Mesendoderm (in vitro differentiated cells): ENCODE results near the gene SLC5A10.
A peak's percentile ranks its signal among the peaks of the same experiment; 100 is the strongest.

Experiments used
- DNase-seq: peaks from one replicate; pipeline ENCODE4 v3.0.0; 2013
- H2AK5ac ChIP-seq: 2 replicates; pipeline ENCODE4 v1.6.1; 2013; ENCODE audit warnings: low read length, inconsistent platforms
- H2BK120ac ChIP-seq: 2 replicates; pipeline ENCODE4 v1.6.1; 2013; ENCODE audit warnings: low read depth, mild to moderate bottlenecking, low read length, moderate library complexity, mixed read lengths
- H2BK15ac ChIP-seq: replicated peaks from 2 replicates; pipeline ENCODE4 v1.6.1; 2013; ENCODE audit warnings: low read depth, mild to moderate bottlenecking, moderate library complexity
- H2BK5ac ChIP-seq: 2 replicates; pipeline ENCODE4 v1.6.1; 2013; ENCODE audit warnings: low read length, inconsistent platforms
- H3K18ac ChIP-seq: 2 replicates; pipeline ENCODE4 v1.6.1; 2013; ENCODE audit warnings: mild to moderate bottlenecking, low read length, mixed read lengths
- H3K23ac ChIP-seq: one replicate; pipeline ENCODE4 v1.6.1; 2013; ENCODE audit warnings: low read length
- H3K27ac ChIP-seq: 2 replicates; pipeline ENCODE4 v1.5.1; 2013; ENCODE audit warnings: low read depth, mild to moderate bottlenecking, inconsistent platforms, low read length, moderate library complexity
- H3K27me3 ChIP-seq: 2 replicates; pipeline ENCODE4 v1.6.1; 2013; ENCODE audit warnings: low read length, control low read depth, mild to moderate bottlenecking, inconsistent platforms; ENCODE audit not compliant: insufficient read depth, poor library complexity
- H3K36me3 ChIP-seq: 2 replicates; pipeline ENCODE4 v1.6.1; 2013; ENCODE audit warnings: low read length, inconsistent platforms; ENCODE audit not compliant: control insufficient read depth, insufficient read depth
- H3K4ac ChIP-seq: one replicate; pipeline ENCODE4 v1.6.1; 2013; ENCODE audit warnings: low read depth, mild to moderate bottlenecking, low read length, moderate library complexity
- H3K4me1 ChIP-seq: 2 replicates; pipeline ENCODE4 v1.6.1; 2013; ENCODE audit warnings: low read depth, low read length, inconsistent platforms; ENCODE audit not compliant: control insufficient read depth
- H3K4me2 ChIP-seq: 2 replicates; pipeline ENCODE4 v1.6.1; 2013; ENCODE audit warnings: low read length
- H3K4me3 ChIP-seq: 2 replicates; pipeline ENCODE4 v1.5.1; 2013; ENCODE audit warnings: mild to moderate bottlenecking, low read length
- H3K56ac ChIP-seq: one replicate; pipeline ENCODE4 v1.6.1; 2013; ENCODE audit warnings: low read length
- H3K79me1 ChIP-seq: 2 replicates; pipeline ENCODE4 v1.6.1; 2013; ENCODE audit warnings: low read length, inconsistent platforms
- H3K79me2 ChIP-seq: 2 replicates; pipeline ENCODE4 v1.6.1; 2013; ENCODE audit warnings: mild to moderate bottlenecking, low read length; ENCODE audit not compliant: control insufficient read depth, insufficient read depth
- H3K9ac ChIP-seq: 2 replicates; pipeline ENCODE4 v1.6.1; 2013; ENCODE audit warnings: low read length, inconsistent platforms
- H4K5ac ChIP-seq: one replicate; pipeline ENCODE4 v1.6.1; 2013; ENCODE audit warnings: low read length
- H4K8ac ChIP-seq: one replicate; pipeline ENCODE4 v1.6.1; 2013; ENCODE audit warnings: low read depth, mild to moderate bottlenecking, control low read depth, low read length, moderate library complexity
- WGBS: extraction: QIAGEN DNeasy Blood & Tissue Kit; methylation state at CpG from one replicate; pipeline ENCODE4 v1.1.7; 2013; ENCODE audit warnings: low lambda C conversion rate, missing lambda C conversion rate; ENCODE audit not compliant: insufficient coverage; ENCODE audit errors: extremely low coverage; 5-methylcytosine and 5-hydroxymethylcytosine counted together

SLC5A10 gene

GRCh38 chr17:18965530-18966236 is 13.7 kb downstream of the SLC5A10 start:
- H3K56ac ChIP-seq: no peak overlapping the region
- WGBS: no CpG with 5 or more reads among the region's 14 CpGs
- no peaks in the 10 kb centered on the region for H3K79me1 ChIP-seq
- H2AK5ac ChIP-seq: no peak overlapping the region
- no peaks in the 10 kb centered on the region for H3K27me3 ChIP-seq
- H3K4me3 ChIP-seq: no peak overlapping the region
- no peak overlapping the region for H4K8ac ChIP-seq
- H3K18ac ChIP-seq: no peak overlapping the region
- H3K9ac ChIP-seq: no peak overlapping the region
- no peak overlapping the region for H3K4me2 ChIP-seq
- H3K4ac ChIP-seq: no peak overlapping the region
- no peaks in the 10 kb centered on the region for H3K79me2 ChIP-seq
- peaks cover 1% of the 10 kb centered on the region for H3K36me3 ChIP-seq
- H4K5ac ChIP-seq: no peak overlapping the region
- no peak overlapping the region for H2BK5ac ChIP-seq
- peaks cover 4% of the 10 kb centered on the region for H3K4me1 ChIP-seq
- H3K23ac ChIP-seq: no peak overlapping the region
- no peak overlapping the region for H2BK15ac ChIP-seq
- no peak for DNase-seq
- no peak overlapping the region for H3K27ac ChIP-seq
- no peak overlapping the region for H2BK120ac ChIP-seq

- Histone ChIP-seq H3K4me3 (no peak overlapping the region), H3K23ac (no peak overlapping the region), H2BK5ac (no peak overlapping the region), H3K4me1 (peaks cover 4% of the 10 kb centered on the region), H2BK15ac (no peak overlapping the region), H3K27ac (peak overlapping the region; percentile 17), H2AK5ac (no peak overlapping the region), H3K36me3 (peaks cover 3% of the 10 kb centered on the region), H3K79me2 (no peaks in the 10 kb centered on the region), H3K4ac (no peak overlapping the region), H3K4me2 (no peak overlapping the region), H4K8ac (no peak overlapping the region), H3K27me3 (no peaks in the 10 kb centered on the region), H3K18ac (no peak overlapping the region), H3K56ac (no peak overlapping the region), H2BK120ac (no peak overlapping the region), H3K79me1 (no peaks in the 10 kb centered on the region), H3K9ac (no peak overlapping the region), H4K5ac (no peak overlapping the region)
- no CpG with 5 or more reads among the region's 19 CpGs for WGBS
- peak; percentile 37 for DNase-seq
Observed at GRCh38 chr17:18966831-18967624, 15.1 kb downstream of the SLC5A10 start.

- Histone ChIP-seq H3K79me2 (no peaks in the 10 kb centered on the region), H4K5ac (no peak overlapping the region), H3K4ac (no peak overlapping the region), H3K56ac (no peak overlapping the region), H2AK5ac (no peak overlapping the region), H3K4me1 (peaks cover 4% of the 10 kb centered on the region), H3K79me1 (no peaks in the 10 kb centered on the region), H3K9ac (peak overlapping the region; percentile 4), H3K27ac (no peak overlapping the region), H2BK5ac (no peak overlapping the region), H4K8ac (no peak overlapping the region), H3K4me3 (no peak overlapping the region), H3K36me3 (peaks cover 3% of the 10 kb centered on the region), H2BK120ac (no peak overlapping the region), H3K18ac (no peak overlapping the region), H3K4me2 (no peak overlapping the region), H2BK15ac (no peak overlapping the region), H3K23ac (no peak overlapping the region), H3K27me3 (no peaks in the 10 kb centered on the region)
- DNase-seq: peak; percentile 65
- no CpG with 5 or more reads among the region's 4 CpGs for WGBS
Observed at GRCh38 chr17:18967916-18968315, 16.0 kb downstream of the SLC5A10 start.

- no peak overlapping the region for H3K23ac ChIP-seq
- no peak overlapping the region for H4K8ac ChIP-seq
- H3K4me2 ChIP-seq: no peak overlapping the region
- H2BK120ac ChIP-seq: no peak overlapping the region
- no peak overlapping the region for H3K4ac ChIP-seq
- H3K36me3 ChIP-seq: peaks cover 3% of the 10 kb centered on the region
- no peak overlapping the region for H4K5ac ChIP-seq
- H3K79me1 ChIP-seq: no peaks in the 10 kb centered on the region
- H2BK5ac ChIP-seq: no peak overlapping the region
- no peak overlapping the region for H3K18ac ChIP-seq
- H2BK15ac ChIP-seq: no peak overlapping the region
- H3K27me3 ChIP-seq: no peaks in the 10 kb centered on the region
- peak overlapping the region; percentile 27 for H3K56ac ChIP-seq
- no peaks in the 10 kb centered on the region for H3K79me2 ChIP-seq
- no peak overlapping the region for H3K27ac ChIP-seq
- WGBS: no CpG with 5 or more reads among the region's 4 CpGs
- DNase-seq: no peak
- no peak overlapping the region for H3K4me3 ChIP-seq
- H2AK5ac ChIP-seq: no peak overlapping the region
- no peak overlapping the region for H3K9ac ChIP-seq
- H3K4me1 ChIP-seq: peaks cover 4% of the 10 kb centered on the region
Observed at GRCh38 chr17:18968345-18968744, 16.4 kb downstream of the SLC5A10 start.

GRCh38 chr17:18968945-18969887 is 17.3 kb downstream of the SLC5A10 start:
- H3K27me3 ChIP-seq: no peaks in the 10 kb centered on the region
- H3K79me2 ChIP-seq: no peaks in the 10 kb centered on the region
- no peak overlapping the region for H3K4me3 ChIP-seq
- H3K27ac ChIP-seq: no peak overlapping the region
- peak overlapping the region; percentile 25 for H3K56ac ChIP-seq
- H2BK15ac ChIP-seq: no peak overlapping the region
- no peaks in the 10 kb centered on the region for H3K79me1 ChIP-seq
- WGBS: no CpG with 5 or more reads among the region's 23 CpGs
- no peak overlapping the region for H2BK5ac ChIP-seq
- peaks cover 3% of the 10 kb centered on the region for H3K36me3 ChIP-seq
- no peak overlapping the region for H3K23ac ChIP-seq
- no peak overlapping the region for H4K5ac ChIP-seq
- no peak overlapping the region for H2AK5ac ChIP-seq
- H3K18ac ChIP-seq: no peak overlapping the region
- no peak overlapping the region for H2BK120ac ChIP-seq
- H3K9ac ChIP-seq: no peak overlapping the region
- peaks cover 4% of the 10 kb centered on the region for H3K4me1 ChIP-seq
- H4K8ac ChIP-seq: no peak overlapping the region
- no peak overlapping the region for H3K4ac ChIP-seq
- H3K4me2 ChIP-seq: no peak overlapping the region
- no peak for DNase-seq
